DND-41 (cell line): ENCODE results near the gene RNF138.

Experiments
- ATAC-seq: fragments of 200-7000 bp; cut with Tn5 transposase; 3 replicates; pipeline ENCODE4 v1.9.1; 2021; ENCODE audit warnings: low read depth; ENCODE audit not compliant: insufficient read depth
- DNase-seq: peaks from one replicate; pipeline ENCODE4 v3.0.0-alpha.2; 2020
- H2AFZ ChIP-seq: 2 replicates; pipeline ENCODE4 v1.6.0; 2012; ENCODE audit warnings: low read depth, low read length
- H3K27ac ChIP-seq: 2 replicates; pipeline ENCODE4 v1.5.1; 2012; ENCODE audit warnings: low read length, inconsistent platforms
- H3K27me3 ChIP-seq: fragments of 200-600 bp; sonication (generic); 2 replicates; pipeline ENCODE4 v1.6.0; 2012; ENCODE audit warnings: low read length, mild to moderate bottlenecking, inconsistent platforms; ENCODE audit not compliant: insufficient read depth, poor library complexity
- H3K36me3 ChIP-seq: 2 replicates; pipeline ENCODE4 v1.5.1; 2012; ENCODE audit warnings: low read length, inconsistent platforms; ENCODE audit not compliant: insufficient read depth
- H3K4me1 ChIP-seq: 2 replicates; pipeline ENCODE4 v1.5.1; 2012; ENCODE audit warnings: mild to moderate bottlenecking, low read length; ENCODE audit not compliant: insufficient read depth
- H3K4me2 ChIP-seq: 2 replicates; pipeline ENCODE4 v1.6.0; 2012; ENCODE audit warnings: mild to moderate bottlenecking, moderate library complexity, low read length, inconsistent platforms; ENCODE audit not compliant: insufficient read depth
- H3K4me3 ChIP-seq, 2 experiments: fragments of 200-600 bp in 1 of 2; shearing (Covaris generic) in 1 of 2; 2 replicates each; pipeline ENCODE4 v1.5.1; 2012 to 2016; ENCODE audit warnings: inconsistent platforms in 2 of 2, low read length in 2 of 2, mild to moderate bottlenecking in 2 of 2, low read depth in 1 of 2, moderate library complexity in 1 of 2
- H3K79me2 ChIP-seq: 2 replicates; pipeline ENCODE4 v1.6.0; 2012; ENCODE audit warnings: low read length, inconsistent platforms; ENCODE audit not compliant: insufficient read depth
- H3K9ac ChIP-seq: 2 replicates; pipeline ENCODE4 v1.6.0; 2012; ENCODE audit warnings: low read depth, mild to moderate bottlenecking, inconsistent platforms, low read length, moderate library complexity
- H3K9me3 ChIP-seq: 2 replicates; pipeline ENCODE4 v1.5.1; 2012; ENCODE audit warnings: low read length, moderate library complexity, mild to moderate bottlenecking, inconsistent platforms; ENCODE audit not compliant: insufficient read depth, severe bottlenecking
- H4K20me1 ChIP-seq: 2 replicates; pipeline ENCODE4 v1.6.0; 2012; ENCODE audit warnings: low read length; ENCODE audit not compliant: insufficient read depth
- EZH2 ChIP-seq: IDR thresholded peaks from 3 replicates; pipeline ENCODE4 v1.6.1; 2012; ENCODE audit warnings: borderline replicate concordance, low read depth, mild to moderate bottlenecking, moderate library complexity, low read length, inconsistent platforms; ENCODE audit not compliant: severe bottlenecking
- TF ChIP-seq, protein P1 (sequence below): IDR thresholded peaks from 2 replicates; pipeline ENCODE4 v1.5.1; 2012; ENCODE audit warnings: borderline replicate concordance, low read length, moderate library complexity, mild to moderate bottlenecking; ENCODE audit not compliant: poor library complexity, severe bottlenecking; ENCODE audit errors: extremely low read depth

The RNF138 gene

DNA sequence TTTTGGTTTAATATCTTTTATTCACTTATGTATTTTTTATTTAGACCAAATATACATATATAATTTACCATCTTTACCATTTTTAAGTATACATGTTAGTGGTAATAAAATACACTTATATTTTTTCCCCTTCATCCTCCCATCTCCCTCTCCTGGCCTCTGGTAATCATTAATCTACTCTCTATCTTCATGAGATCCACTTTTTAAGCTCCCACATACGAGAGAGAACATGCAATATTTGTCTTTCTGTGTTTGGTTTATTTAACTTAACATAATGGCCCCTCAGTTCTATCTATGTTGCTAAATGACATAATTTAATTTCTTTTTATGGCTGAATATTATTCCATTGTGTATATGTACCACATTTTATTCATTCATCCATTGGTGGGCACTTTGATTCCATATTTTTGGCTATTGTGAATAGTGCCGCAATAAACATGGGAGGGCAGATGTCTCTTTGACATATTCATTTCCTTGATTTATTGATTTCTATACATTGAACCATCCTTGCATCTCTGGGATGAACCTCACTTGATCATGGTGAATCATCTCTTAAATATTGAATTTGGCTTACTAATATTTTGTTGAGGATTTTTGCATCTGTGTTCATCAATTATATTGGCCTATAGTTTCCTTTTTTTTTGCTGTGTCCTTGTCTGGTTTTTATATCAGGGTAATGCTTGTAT is 56.7 kb downstream of the RNF138 start:
- no peaks in the 10 kb centered on the region for H3K36me3 ChIP-seq
- DNase-seq = no peak
- H3K4me3 ChIP-seq = no peak overlapping the region
- H3K27me3 ChIP-seq = no peaks in the 10 kb centered on the region
- no peaks in the 10 kb centered on the region for H4K20me1 ChIP-seq
- no peak overlapping the region for H3K27ac ChIP-seq
- H3K9me3 ChIP-seq = peaks cover 3% of the 10 kb centered on the region
- H3K79me2 ChIP-seq = no peaks in the 10 kb centered on the region
- no peak overlapping the region for H3K4me2 ChIP-seq
- no peaks in the 10 kb centered on the region for H3K4me1 ChIP-seq
- no peak for TF ChIP-seq EZH2
- TF ChIP-seq, protein P1, sequence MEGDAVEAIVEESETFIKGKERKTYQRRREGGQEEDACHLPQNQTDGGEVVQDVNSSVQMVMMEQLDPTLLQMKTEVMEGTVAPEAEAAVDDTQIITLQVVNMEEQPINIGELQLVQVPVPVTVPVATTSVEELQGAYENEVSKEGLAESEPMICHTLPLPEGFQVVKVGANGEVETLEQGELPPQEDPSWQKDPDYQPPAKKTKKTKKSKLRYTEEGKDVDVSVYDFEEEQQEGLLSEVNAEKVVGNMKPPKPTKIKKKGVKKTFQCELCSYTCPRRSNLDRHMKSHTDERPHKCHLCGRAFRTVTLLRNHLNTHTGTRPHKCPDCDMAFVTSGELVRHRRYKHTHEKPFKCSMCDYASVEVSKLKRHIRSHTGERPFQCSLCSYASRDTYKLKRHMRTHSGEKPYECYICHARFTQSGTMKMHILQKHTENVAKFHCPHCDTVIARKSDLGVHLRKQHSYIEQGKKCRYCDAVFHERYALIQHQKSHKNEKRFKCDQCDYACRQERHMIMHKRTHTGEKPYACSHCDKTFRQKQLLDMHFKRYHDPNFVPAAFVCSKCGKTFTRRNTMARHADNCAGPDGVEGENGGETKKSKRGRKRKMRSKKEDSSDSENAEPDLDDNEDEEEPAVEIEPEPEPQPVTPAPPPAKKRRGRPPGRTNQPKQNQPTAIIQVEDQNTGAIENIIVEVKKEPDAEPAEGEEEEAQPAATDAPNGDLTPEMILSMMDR = no peak
- no peak overlapping the region for H2AFZ ChIP-seq
- H3K9ac ChIP-seq = no peak overlapping the region
- ATAC-seq = no peak

DNA sequence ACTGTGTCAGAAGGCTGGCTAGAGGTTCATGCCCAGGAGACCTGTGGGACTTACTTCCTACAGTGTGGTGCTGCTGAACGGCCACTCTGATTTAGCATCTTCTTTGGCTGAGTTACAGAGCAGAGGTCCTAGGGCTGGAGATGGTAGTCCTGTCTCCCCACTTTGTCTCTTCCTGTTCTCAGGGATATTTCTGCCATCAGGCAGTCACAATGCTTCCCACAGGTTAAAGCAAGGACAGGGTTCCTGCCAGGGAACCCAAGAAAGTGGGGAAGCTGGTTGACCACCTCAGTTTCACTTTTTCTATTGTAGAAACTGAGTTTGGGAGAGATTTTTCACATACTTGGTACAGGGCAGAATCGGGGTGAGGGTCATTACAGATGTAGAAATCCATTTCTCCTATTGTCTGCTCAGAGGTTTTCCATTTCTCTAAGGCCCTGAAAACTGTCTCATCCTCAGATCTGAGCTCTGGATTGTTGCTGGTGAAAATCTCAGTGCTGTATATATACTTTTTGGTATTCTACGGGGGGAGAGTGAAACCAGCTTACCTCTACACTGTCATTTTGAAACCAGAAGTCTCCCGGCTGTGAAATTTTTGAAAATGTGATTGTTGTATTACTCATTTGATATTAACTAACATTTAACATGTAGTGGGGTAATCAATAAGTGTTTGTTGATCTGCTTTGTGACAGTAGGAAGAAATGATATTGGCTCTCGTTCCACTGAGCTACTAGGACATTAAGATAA is 61.2 kb downstream of the RNF138 start:
- Histone ChIP-seq H3K9ac (no peak overlapping the region), H3K27me3 (peaks cover 3% of the 10 kb centered on the region), H3K27ac (no peak overlapping the region), H3K79me2 (no peaks in the 10 kb centered on the region), H2AFZ (no peak overlapping the region), H3K4me2 (no peak overlapping the region), H3K9me3 (peaks cover 3% of the 10 kb centered on the region), H3K36me3 (no peaks in the 10 kb centered on the region), H4K20me1 (no peaks in the 10 kb centered on the region), H3K4me3 (no peak overlapping the region), H3K4me1 (peaks cover 1% of the 10 kb centered on the region; the same call in 1 of the 2 replicates)
- TF ChIP-seq EZH2 = no peak
- TF ChIP-seq, protein P1 = no peak
- no peak for DNase-seq
- no peak for ATAC-seq

DNA sequence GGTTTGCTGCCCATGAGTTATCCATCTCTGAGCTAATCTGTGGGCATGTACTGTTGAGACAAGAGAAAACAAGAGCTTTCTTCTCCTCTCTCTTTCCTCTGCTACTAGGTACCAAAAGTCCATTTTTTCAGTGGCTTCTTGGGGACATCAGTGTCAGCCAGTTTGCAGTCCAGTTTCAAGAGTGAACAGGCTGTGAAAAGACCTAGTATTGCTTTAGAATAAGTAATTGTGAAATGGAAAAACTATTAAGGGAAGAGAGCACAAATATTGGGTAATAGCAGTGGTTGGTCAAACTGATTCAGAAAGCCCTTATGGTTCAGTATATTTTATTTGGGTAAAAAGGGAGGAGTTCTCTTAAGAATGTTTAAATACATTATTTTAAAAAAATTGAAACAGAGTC is 65.2 kb downstream of the RNF138 start:
- no peak for DNase-seq
- Histone ChIP-seq H2AFZ (no peak overlapping the region), H4K20me1 (no peaks in the 10 kb centered on the region; the same call in 1 of the 2 replicates), H3K27ac (no peak overlapping the region), H3K4me1 (peaks cover 6% of the 10 kb centered on the region), H3K4me2 (no peak overlapping the region), H3K27me3 (peaks cover 8% of the 10 kb centered on the region), H3K4me3 (no peak overlapping the region), H3K79me2 (no peaks in the 10 kb centered on the region), H3K9me3 (no peaks in the 10 kb centered on the region), H3K36me3 (no peaks in the 10 kb centered on the region), H3K9ac (no peak overlapping the region)
- no peak for ATAC-seq
- TF ChIP-seq EZH2 = no peak
- TF ChIP-seq, protein P1 = no peak
